Kidney capillary endothelial cell (primary cell): ENCODE data around the gene SUN5.

Source experiments
- DNase-seq: peaks from one replicate; pipeline ENCODE4 v3.0.0-alpha.2; 2018; ENCODE audit warnings: low spot score

The SUN5 gene

GRCh38 chr20:32995802-32996201 is 8.4 kb downstream of the SUN5 start:
- no peak for DNase-seq

GRCh38 chr20:32993496-32994050 is 10.7 kb downstream of the SUN5 start:
- no peak for DNase-seq

- no peak for DNase-seq
These were observed 12.2 kb downstream of the SUN5 start for GRCh38 chr20:32991792-32992641.

- no peak for DNase-seq
These were observed 12.8 kb downstream of the SUN5 start for GRCh38 chr20:32991383-32991782.

GRCh38 chr20:32990426-32990825 is 13.8 kb downstream of the SUN5 start:
- no peak for DNase-seq

- DNase-seq = no peak
These were observed 14.5 kb downstream of the SUN5 start for GRCh38 chr20:32989507-32990283.

- DNase-seq = no peak
These were observed 16.2 kb downstream of the SUN5 start for GRCh38 chr20:32988008-32988407.

- no peak for DNase-seq
These were observed 17.0 kb downstream of the SUN5 start for GRCh38 chr20:32987044-32987825.

- no peak for DNase-seq
These were observed 17.8 kb downstream of the SUN5 start for GRCh38 chr20:32986331-32986966.

GRCh38 chr20:32985596-32985995 is 18.6 kb downstream of the SUN5 start:
- no peak for DNase-seq

GRCh38 chr20:32984631-32985354 is 19.4 kb downstream of the SUN5 start:
- no peak for DNase-seq

GRCh38 chr20:32984196-32984595 is 20.0 kb downstream of the SUN5 start:
- DNase-seq = no peak

- no peak for DNase-seq
These were observed 20.6 kb downstream of the SUN5 start for GRCh38 chr20:32983459-32984112.

- DNase-seq = no peak
These were observed 21.4 kb downstream of the SUN5 start for GRCh38 chr20:32982617-32983458.

GRCh38 chr20:32980990-32981389 is 23.2 kb downstream of the SUN5 start:
- no peak for DNase-seq

GRCh38 chr20:32980131-32980941 is 23.9 kb downstream of the SUN5 start:
- no peak for DNase-seq

- DNase-seq = no peak
These were observed 24.8 kb downstream of the SUN5 start for GRCh38 chr20:32979201-32979998.

GRCh38 chr20:32978009-32978335 is 26.3 kb downstream of the SUN5 start:
- DNase-seq = no peak
